Gastroesophageal sphincter (tissue), 3 donors: ENCODE data around the gene NRARP.

Experiments used
- CTCF ChIP-seq, 4 experiments: fragments of 200-600 bp in 2 of 4; fragments of 450-650 bp in 2 of 4; sonication (generic) in 1 of 4; IDR thresholded peaks; one replicate each; pipeline ENCODE4 v1.5.1; 2017 to 2019; ENCODE audit warnings: antibody characterized with exemption in 4 of 4, mild to moderate bottlenecking in 2 of 4, moderate library complexity in 2 of 4
- EP300 ChIP-seq: sonication (generic); formaldehyde crosslinking; IDR thresholded peaks from one replicate; pipeline ENCODE4 v1.6.1; 2017; ENCODE audit warnings: antibody characterized with exemption, mild to moderate bottlenecking
- POLR2A ChIP-seq, 2 donors: fragments of 450-650 bp; IDR thresholded peaks; one replicate each; pipeline ENCODE4 v1.6.1; 2017; ENCODE audit warnings: antibody characterized with exemption in 2 of 2, mild to moderate bottlenecking in 2 of 2, moderate library complexity in 1 of 2
- POLR2AphosphoS5 ChIP-seq: sonication (generic); formaldehyde crosslinking; IDR thresholded peaks from one replicate; pipeline ENCODE4 v1.6.1; 2017; ENCODE audit warnings: antibody characterized with exemption

DNA sequence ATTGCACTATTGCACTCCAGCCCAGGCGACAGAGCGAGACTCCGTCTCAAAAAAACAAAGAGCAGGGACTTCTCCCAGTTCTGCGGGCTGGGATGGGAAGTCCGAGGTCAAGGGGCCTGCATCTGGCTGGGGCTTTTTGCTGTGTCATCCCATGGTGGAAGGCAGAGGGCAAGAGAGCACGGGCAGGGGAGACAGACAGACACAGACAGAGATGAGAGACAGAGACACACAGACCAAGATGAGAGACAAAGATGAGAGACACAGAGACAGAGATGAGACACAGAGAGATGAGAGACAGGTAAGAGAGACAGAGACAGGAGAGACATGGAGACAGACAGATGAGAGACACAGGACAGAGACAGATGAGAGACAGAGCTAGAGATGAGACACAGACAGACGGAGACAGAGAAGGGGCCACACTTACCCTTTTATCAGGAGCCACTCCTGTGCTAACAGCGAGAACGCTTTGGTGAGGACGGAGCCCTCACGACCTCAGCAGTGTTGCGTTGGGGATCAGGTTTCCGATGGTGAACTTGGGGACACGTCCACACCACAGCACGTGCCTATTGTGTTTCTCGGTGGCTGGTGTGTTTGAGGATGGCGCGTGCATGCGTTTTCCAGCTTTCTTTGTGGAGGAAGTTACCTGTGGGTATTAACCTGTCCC lies 33.4 kb downstream of the NRARP start:
- TF ChIP-seq CTCF (IDR thresholded peaks at IDR 0.05) (no peak), POLR2A (IDR thresholded peaks at IDR 0.05) (no peak), POLR2AphosphoS5 (no peak), EP300 (no peak)
